Gastrocnemius medialis (tissue), 4 donors: ENCODE data around the gene TMEM126B.

Experiments
- POLR2A ChIP-seq, 2 donors: fragments of 450-650 bp; IDR thresholded peaks; one replicate each; pipeline ENCODE4 v1.6.1; 2017; ENCODE audit warnings: antibody characterized with exemption in 2 of 2, mild to moderate bottlenecking in 2 of 2, moderate library complexity in 2 of 2
- TF ChIP-seq, protein P1 (sequence below), 5 experiments: fragments of 450-650 bp in 3 of 5; fragments of 200-600 bp in 2 of 5; sonication (generic) in 2 of 5; IDR thresholded peaks in 4 of 5; conservative IDR thresholded peaks in 1 of 5; 1 replicate in 4 of 5; 2 replicates in 1 of 5; pipeline ENCODE4 v1.5.1; 2016 to 2019; ENCODE audit warnings: antibody characterized with exemption in 5 of 5, mild to moderate bottlenecking in 3 of 5, moderate library complexity in 3 of 5

GRCh38 chr11:85602526-85603213 lies 25.7 kb upstream of the TMEM126B start:
- no peak for TF ChIP-seq POLR2A (IDR thresholded peaks at IDR 0.05)
- TF ChIP-seq, protein P1, sequence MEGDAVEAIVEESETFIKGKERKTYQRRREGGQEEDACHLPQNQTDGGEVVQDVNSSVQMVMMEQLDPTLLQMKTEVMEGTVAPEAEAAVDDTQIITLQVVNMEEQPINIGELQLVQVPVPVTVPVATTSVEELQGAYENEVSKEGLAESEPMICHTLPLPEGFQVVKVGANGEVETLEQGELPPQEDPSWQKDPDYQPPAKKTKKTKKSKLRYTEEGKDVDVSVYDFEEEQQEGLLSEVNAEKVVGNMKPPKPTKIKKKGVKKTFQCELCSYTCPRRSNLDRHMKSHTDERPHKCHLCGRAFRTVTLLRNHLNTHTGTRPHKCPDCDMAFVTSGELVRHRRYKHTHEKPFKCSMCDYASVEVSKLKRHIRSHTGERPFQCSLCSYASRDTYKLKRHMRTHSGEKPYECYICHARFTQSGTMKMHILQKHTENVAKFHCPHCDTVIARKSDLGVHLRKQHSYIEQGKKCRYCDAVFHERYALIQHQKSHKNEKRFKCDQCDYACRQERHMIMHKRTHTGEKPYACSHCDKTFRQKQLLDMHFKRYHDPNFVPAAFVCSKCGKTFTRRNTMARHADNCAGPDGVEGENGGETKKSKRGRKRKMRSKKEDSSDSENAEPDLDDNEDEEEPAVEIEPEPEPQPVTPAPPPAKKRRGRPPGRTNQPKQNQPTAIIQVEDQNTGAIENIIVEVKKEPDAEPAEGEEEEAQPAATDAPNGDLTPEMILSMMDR (IDR thresholded peaks at IDR 0.05 in 4 of 5, conservative IDR thresholded peaks at IDR 0.05 in 1 of 5): no peak
